Activated CD8-positive, alpha-beta memory T cell treated with anti-CD3 and anti-CD28 coated beads, Interleukin-2, amount 10 ng/mL, durations not matched to agents 7 days and 5 days (primary cell): ENCODE results near the gene MELK. TPM values are rescaled to one million over a fixed set of nuclear protein-coding genes. Genes with fewer than 3 reads are reported as not detected.

Experiments
- ATAC-seq: fragments of 150-1000 bp; cut with Tn5 transposase; one replicate; pipeline ENCODE4 v1.10.0; 2021; ENCODE audit warnings: moderate library complexity
- CTCF ChIA-PET: fragments of 350-600 bp; sonication (Branson Sonifier 250); formaldehyde crosslinking; loops from one replicate; lab custom pipeline; 2021; ENCODE audit warnings: antibody characterized with exemption; lab: Charles Lee
- DNase-seq: peaks from one replicate; pipeline ENCODE4 v3.0.0-alpha.2; 2020
- H3K27ac Mint-ChIP-seq: one replicate; pipeline ENCODE4 v1.8.0; 2021; ENCODE audit warnings: mild to moderate bottlenecking, mixed read lengths
- H3K27me3 Mint-ChIP-seq: one replicate; pipeline ENCODE4 v1.8.0; 2021; ENCODE audit warnings: mixed read lengths
- H3K36me3 Mint-ChIP-seq: one replicate; pipeline ENCODE4 v1.8.0; 2021; ENCODE audit warnings: mild to moderate bottlenecking, mixed read lengths
- H3K4me1 Mint-ChIP-seq: one replicate; pipeline ENCODE4 v1.8.0; 2021; ENCODE audit warnings: mixed read lengths
- H3K4me3 Mint-ChIP-seq: one replicate; pipeline ENCODE4 v1.8.0; 2021; ENCODE audit warnings: mild to moderate bottlenecking, moderate library complexity, mixed read lengths
- H3K9me3 Mint-ChIP-seq: one replicate; pipeline ENCODE4 v1.8.0; 2022; ENCODE audit warnings: low read depth, mixed read lengths
- total RNA-seq, 2 experiments: library from RNA; stranded (reverse); gene quantifications; one replicate each; pipeline ENCODE4 v1.2.3, GENCODE V29; 2021

Gene MELK
- total RNA-seq, 2 experiments from 2014 or later: 69.6 to 80.4 TPM

DNA sequence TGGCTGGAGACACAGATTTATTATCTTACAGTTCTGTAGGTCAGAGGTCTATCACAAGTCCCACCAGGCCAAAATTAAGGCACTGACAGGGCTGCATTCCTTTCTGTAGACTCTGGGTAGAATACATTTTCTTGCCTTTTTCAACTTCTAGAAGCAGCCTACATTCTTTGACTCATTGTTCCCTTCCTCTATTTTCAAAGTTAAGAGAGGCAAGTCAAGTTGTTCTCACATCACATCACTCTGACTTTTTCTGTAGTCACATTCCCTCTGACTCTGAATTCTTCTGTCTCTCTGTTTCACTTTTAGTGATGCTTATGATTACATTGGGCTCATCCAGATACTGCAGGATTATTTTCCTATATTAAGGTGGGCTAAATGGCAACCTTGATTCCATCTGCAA is 119.0 kb downstream of the MELK start:
- CTCF ChIA-PET: interaction anchor here (1.1 kb wide), 1 partner anchor 37 kb away, joined by 4 read pairs; no protein-coding TSS in a partner anchor
- Mint-ChIP-seq H3K9me3 (no peaks in the 10 kb centered on the region), H3K27ac (no peak overlapping the region), H3K4me3 (no peak overlapping the region), H3K4me1 (no peaks in the 10 kb centered on the region), H3K27me3 (peaks cover 28% of the 10 kb centered on the region), H3K36me3 (no peaks in the 10 kb centered on the region)
- no peak for DNase-seq
- no peak for ATAC-seq

DNA sequence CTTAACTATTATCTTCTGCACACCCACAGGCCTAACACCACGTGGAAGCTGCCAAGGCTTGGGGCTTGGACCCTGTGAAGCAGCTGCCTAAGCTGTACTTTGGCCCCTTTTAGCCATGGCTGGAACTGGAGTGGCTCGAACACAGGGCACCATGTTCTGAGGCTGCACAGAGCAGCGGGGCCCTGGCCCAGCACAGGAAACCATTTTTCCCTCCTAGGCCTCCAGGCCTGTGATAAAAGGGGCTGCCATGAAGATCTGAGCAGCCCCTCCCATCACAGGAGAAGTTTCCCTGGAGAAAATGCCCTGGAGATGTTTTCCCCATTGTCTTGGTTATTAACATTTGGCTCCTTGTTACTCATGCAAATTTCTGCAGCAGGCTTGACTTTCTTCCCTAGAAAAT is 126.3 kb downstream of the MELK start:
- DNase-seq: no peak
- no peak overlapping the region for H3K27ac Mint-ChIP-seq
- CTCF ChIA-PET: no interaction called here
- no peak for ATAC-seq
- peaks cover 17% of the 10 kb centered on the region for H3K9me3 Mint-ChIP-seq
- no peaks in the 10 kb centered on the region for H3K36me3 Mint-ChIP-seq
- no peak overlapping the region for H3K4me3 Mint-ChIP-seq
- H3K4me1 Mint-ChIP-seq: no peaks in the 10 kb centered on the region
- peaks cover 21% of the 10 kb centered on the region for H3K27me3 Mint-ChIP-seq

DNA sequence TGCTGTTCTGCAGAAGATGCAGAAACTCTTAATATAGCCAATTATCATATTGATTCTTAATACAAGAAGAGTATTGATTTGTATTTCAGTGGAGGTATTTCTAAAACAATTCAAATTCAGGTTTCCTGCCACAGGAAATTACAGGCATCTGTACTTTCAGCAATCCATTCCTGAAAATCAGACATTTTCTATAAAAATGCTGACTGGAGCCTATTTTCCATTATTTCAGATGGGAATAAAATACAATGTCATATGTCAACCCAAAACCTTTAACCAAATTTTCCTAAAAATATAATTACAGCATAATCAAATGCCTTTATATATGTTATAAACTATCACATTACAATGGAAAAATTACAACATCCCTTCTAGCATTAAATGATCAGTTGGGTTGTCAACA is 131.5 kb downstream of the MELK start:
- Mint-ChIP-seq H3K9me3 (peaks cover 9% of the 10 kb centered on the region), H3K4me1 (no peaks in the 10 kb centered on the region), H3K27me3 (peaks cover 27% of the 10 kb centered on the region), H3K36me3 (no peaks in the 10 kb centered on the region), H3K4me3 (no peak overlapping the region), H3K27ac (no peak overlapping the region)
- ATAC-seq (no peak), DNase-seq (no peak)
- CTCF ChIA-PET: no interaction called here

DNA sequence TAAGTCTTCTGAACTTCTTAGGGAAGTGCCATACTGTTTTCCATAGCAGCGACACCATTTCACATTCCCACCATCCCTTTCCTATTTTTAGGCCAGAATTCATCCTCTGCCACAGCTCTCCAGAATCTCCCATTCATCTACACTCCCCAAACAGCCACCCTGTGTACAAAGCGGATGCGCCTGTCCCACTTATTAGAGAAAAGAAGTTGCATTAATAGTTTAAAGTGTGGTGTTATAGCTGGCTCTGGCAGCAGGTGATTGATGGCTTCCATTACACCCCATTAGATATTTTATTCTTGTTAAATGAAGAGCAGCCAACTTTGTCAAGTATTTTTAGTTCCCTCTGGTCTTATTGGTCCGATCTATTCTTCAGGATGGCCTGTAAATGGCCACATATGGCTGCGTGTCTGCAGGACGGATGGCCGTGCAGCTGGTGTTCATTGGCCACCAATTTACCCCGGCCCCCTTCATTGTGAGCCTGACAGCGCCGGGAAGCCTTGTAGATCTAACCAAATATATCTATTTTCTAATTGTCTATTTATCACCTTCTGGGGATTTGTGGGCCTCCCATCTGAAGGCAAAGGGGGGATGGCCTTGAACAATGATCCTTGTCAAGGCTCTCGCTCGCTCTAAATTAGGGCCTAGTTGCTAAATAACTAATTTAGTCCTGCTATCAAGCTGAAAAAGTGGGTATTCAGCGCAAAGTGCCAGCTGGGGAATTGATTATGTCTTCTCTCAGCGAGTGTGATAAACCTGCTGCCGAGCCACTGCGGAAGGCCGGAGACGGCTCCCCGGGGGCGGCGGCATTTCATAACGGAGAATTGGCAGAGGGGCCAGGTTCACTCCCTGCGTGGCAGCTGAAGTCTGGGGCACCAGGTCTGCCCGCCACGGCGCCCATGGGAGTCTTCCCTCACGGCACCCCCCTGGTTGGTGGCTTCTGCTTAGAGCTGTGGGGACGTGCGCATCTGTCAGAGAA is 141.1 kb downstream of the MELK start:
- ATAC-seq (no peak), DNase-seq (no peak)
- Mint-ChIP-seq H3K4me3 (no peak overlapping the region), H3K36me3 (no peaks in the 10 kb centered on the region), H3K9me3 (no peaks in the 10 kb centered on the region), H3K27me3 (peaks cover 20% of the 10 kb centered on the region), H3K4me1 (no peaks in the 10 kb centered on the region), H3K27ac (no peak overlapping the region)
- CTCF ChIA-PET: interaction anchor here (1.4 kb wide), 1 partner anchor 16 kb away, joined by 3 read pairs; no protein-coding TSS in a partner anchor

DNA sequence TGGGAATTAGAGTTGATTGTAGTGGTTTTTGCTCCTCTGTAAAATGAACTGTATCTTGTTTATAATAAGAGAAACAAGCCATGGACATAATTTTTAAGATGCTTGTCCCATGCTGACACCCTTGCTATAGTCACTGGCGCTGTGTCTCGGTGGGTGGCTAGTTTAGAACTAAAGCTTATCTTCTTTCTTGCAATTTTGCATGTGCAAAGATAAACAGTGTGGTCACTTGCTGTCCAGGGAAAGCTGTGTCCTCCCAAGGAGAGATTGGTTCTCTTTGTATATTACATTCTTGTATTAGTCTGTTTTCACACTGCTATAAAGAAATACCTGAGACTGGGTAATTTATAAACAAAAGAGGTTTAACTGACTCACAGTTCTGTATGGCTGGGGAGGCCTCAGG is 143.8 kb downstream of the MELK start:
- H3K27ac Mint-ChIP-seq: no peak overlapping the region
- H3K9me3 Mint-ChIP-seq: no peaks in the 10 kb centered on the region
- no peak overlapping the region for H3K4me3 Mint-ChIP-seq
- H3K4me1 Mint-ChIP-seq: no peaks in the 10 kb centered on the region
- peaks cover 22% of the 10 kb centered on the region for H3K27me3 Mint-ChIP-seq
- H3K36me3 Mint-ChIP-seq: no peaks in the 10 kb centered on the region
- CTCF ChIA-PET: no interaction called here
- DNase-seq (no peak), ATAC-seq (no peak)

DNA sequence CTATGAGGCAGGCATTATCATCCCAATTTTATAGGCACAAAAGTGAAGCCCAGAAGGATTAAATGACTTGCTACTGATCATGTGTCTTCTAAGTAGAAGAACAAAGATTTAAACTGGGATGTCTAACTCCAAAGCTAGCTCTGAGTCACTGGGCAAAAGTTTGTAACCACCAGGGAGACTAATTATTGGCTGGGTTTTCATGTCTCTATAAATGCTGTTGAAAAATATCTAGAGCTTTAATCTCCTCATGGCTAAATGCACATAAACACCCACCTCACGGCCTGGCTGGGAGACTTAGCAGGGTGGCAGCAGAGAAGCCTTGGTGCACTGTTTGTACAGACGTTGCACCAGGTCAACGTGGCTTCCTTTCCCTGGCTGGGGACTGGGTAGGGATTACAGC is 144.6 kb downstream of the MELK start:
- Mint-ChIP-seq H3K27me3 (peaks cover 22% of the 10 kb centered on the region), H3K9me3 (no peaks in the 10 kb centered on the region), H3K27ac (no peak overlapping the region), H3K36me3 (no peaks in the 10 kb centered on the region), H3K4me1 (no peaks in the 10 kb centered on the region), H3K4me3 (no peak overlapping the region)
- CTCF ChIA-PET: interaction anchor here (1.7 kb wide), 1 partner anchor 11 kb away, joined by 6 read pairs; no protein-coding TSS in a partner anchor
- no peak for ATAC-seq
- DNase-seq: no peak

DNA sequence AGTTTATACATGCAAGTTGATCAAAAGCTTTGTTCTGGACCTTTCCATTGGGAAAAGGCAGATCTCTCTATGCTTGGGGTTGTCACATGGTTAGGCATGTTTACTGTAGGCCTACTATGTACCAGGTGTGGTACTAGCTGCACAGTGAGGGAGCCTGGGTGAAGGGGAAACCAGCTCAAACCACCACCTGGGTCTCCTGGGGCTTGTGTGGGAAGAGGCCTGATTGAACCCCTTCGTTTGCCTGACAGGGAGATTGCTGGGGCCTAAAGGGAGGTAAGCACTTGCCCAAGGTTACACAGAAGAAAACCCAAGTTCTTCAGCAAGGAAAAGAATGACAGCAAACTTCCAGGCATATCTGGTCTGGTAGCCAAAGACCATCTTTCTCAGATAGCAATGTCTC is 145.9 kb downstream of the MELK start:
- CTCF ChIA-PET: interaction anchor here (1.7 kb wide), 1 partner anchor 10 kb away, joined by 6 read pairs; no protein-coding TSS in a partner anchor
- no peak for DNase-seq
- H3K9me3 Mint-ChIP-seq: no peaks in the 10 kb centered on the region
- H3K4me1 Mint-ChIP-seq: no peaks in the 10 kb centered on the region
- no peaks in the 10 kb centered on the region for H3K36me3 Mint-ChIP-seq
- H3K4me3 Mint-ChIP-seq: no peak overlapping the region
- no peak overlapping the region for H3K27ac Mint-ChIP-seq
- ATAC-seq: no peak
- peaks cover 22% of the 10 kb centered on the region for H3K27me3 Mint-ChIP-seq

DNA sequence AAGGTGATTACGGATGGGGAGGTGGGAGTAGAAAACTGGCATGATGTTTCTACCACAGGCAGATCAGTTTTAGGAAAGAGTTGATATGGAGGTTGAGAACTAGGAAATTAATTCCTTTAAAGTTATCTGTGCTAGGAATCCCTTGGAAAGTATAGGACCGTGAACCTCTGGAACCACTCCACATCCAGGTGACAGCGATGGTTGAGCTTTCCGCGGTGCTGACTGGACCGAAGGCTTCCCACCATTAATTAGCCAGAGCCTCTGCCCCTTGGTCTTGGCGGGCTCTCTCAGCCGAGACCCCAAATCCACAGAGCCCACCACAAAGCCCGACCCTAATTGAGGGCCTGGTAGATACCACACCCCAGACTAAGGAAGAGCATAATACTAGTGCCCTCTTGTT is 147.3 kb downstream of the MELK start:
- DNase-seq (no peak), ATAC-seq (no peak)
- CTCF ChIA-PET: no interaction called here
- H3K4me1 Mint-ChIP-seq: no peaks in the 10 kb centered on the region
- no peaks in the 10 kb centered on the region for H3K9me3 Mint-ChIP-seq
- H3K27ac Mint-ChIP-seq: no peak overlapping the region
- no peak overlapping the region for H3K4me3 Mint-ChIP-seq
- H3K27me3 Mint-ChIP-seq: peaks cover 20% of the 10 kb centered on the region
- no peaks in the 10 kb centered on the region for H3K36me3 Mint-ChIP-seq

DNA sequence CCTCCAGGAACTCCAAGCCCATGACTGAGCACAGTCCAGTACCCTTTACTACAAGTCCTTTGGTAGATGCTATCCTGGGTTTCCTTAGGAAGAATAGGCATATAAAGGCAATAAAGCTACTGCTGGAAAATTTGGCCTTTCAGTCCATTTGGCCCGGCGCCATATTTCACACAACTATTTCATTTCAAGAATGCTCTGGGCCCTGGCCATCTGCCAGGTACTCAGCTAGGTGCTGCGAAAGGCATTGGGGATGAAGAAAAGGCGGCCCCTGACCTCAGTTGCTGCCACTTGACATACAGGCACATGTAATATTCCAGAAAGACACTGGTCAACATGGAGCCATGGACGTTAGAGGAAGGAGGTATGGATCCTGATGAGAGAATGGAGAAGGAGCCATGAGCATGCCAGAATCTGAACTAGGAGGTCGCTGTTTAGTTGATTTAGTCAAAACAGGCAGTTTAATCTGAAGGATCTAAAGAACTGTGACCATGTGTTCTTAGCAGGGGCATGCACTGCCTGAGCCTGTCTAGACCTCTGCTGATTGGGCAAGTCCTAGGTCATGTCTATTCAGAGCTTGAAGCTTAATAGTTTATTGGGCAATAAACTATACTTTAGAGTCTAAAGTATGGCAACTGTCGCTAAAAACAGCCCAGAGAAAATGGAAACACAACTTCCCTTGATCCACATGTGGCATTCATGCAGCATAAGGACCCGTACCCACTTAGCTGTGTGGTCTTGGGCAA is 149.3 kb downstream of the MELK start:
- ATAC-seq (no peak), DNase-seq (no peak)
- Mint-ChIP-seq H3K9me3 (no peaks in the 10 kb centered on the region), H3K36me3 (no peaks in the 10 kb centered on the region), H3K4me3 (no peak overlapping the region), H3K27me3 (peaks cover 8% of the 10 kb centered on the region), H3K27ac (no peak overlapping the region), H3K4me1 (no peaks in the 10 kb centered on the region)
- CTCF ChIA-PET: interaction anchor here (1.1 kb wide), 1 partner anchor 10 kb away, joined by 3 read pairs; no protein-coding TSS in a partner anchor

DNA sequence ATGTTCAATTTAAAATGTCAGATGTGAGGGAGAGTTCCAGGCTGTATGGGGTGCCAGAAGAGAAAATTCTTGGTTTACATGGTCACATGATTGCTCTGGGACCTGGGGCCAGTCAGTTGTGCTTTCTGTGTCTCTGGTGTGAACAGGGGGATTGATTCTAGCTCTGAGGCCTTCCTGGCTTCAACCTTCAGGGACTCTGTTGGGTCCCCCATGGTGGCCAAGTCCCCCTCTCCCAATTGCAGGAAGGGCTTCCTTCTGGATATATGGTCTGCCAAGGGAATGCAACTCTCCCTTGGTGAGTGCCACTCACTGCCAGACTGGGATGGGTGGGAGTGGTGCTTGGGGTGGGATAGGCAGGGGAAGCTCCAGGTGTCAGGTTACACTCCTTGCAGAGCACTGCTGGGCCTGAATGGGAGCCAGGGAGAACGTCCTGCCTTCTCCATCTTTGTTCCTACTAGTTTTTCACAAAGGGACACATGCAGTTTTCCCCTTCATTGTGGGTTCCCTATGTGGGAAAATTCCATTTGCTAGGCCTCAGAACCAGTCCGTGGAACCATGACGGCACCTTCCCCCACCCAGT is 153.2 kb downstream of the MELK start:
- DNase-seq (no peak), ATAC-seq (no peak)
- CTCF ChIA-PET: interaction anchor here (0.6 kb wide), 1 partner anchor 120 kb away, joined by 3 read pairs; no protein-coding TSS in a partner anchor
- Mint-ChIP-seq H3K27ac (no peak overlapping the region), H3K36me3 (no peaks in the 10 kb centered on the region), H3K4me3 (no peak overlapping the region), H3K27me3 (no peaks in the 10 kb centered on the region), H3K4me1 (no peaks in the 10 kb centered on the region), H3K9me3 (no peaks in the 10 kb centered on the region)

Other genes with a start within 250 kb of the MELK start
- gene RNF38, start 172.6 kb upstream of the MELK start, total RNA-seq: 10 to 100 TPM; 41.4 to 51.9 TPM